GM18520 (cell line): Measurements from ENCODE around the gene GTF3C1.

ENCODE experiments used
- ATAC-seq: cut with Tn5 transposase; IDR thresholded peaks from one replicate; pipeline ENCODE4 v1.9.1; 2021; ENCODE audit not compliant: unreplicated experiment

Gene GTF3C1

DNA sequence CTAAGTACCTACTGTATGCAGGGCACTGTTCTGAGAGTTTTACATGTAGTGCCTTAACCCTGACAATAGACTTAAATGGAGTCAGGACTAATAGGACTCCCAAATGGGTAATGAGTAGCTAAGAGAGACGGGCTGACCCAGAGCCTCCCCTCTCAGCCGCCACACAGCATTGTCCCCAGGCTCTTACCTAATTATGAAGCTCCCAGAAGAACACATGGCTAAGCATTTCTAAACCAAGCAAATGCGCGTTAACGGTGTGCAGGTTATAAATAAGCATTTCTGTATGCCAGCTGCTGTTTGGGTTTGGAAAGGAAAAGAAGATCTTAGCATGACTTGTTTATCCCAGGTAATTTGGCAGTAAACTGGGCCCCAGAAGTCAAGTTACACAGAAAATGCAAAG lies 14.5 kb upstream of the GTF3C1 start:
- ATAC-seq: no peak

DNA sequence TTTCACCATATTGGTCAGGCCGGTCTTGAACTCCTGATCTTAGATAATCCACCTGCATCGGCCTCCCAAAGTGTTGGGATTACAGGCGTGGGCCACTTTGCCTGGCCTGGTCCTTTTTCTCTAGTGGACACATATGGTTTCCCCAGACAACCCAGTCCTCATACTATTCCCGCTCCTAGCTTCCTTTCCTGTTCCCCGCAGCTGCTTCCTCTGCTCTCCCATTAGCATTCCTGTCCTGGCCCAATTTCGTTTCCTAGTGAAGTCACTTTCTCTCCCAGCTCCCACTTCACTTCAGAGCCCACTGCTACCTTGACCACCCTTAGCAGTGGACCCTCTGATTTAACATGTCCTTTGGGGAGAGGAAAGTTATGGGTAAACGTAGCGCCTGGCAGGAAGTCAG lies 11.5 kb upstream of the GTF3C1 start:
- ATAC-seq: no peak

- no peak for ATAC-seq
These were observed 9.2 kb upstream of the GTF3C1 start for GRCh38 chr16:27558932-27559331.

DNA sequence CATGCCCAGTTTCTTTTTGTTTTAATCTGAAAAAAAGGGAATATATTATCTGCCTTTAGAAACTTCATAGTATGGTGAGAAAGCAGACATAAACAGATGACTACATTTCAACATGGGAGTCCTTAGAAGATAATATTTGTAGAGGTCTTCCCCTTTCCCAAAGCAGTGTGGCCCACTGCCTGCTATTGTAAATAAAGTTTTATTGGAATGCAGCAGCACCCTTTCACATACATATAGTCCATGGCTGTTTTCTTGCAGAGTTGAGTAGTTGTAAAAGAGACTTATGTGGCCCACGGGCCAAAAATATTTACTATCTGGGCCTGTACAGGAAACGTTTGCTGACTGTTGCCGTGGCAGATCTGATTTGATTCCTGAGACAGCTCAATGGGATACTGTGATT lies 8.7 kb upstream of the GTF3C1 start:
- no peak for ATAC-seq

- no peak for ATAC-seq
These were observed 6.8 kb upstream of the GTF3C1 start for GRCh38 chr16:27556471-27556870.

DNA sequence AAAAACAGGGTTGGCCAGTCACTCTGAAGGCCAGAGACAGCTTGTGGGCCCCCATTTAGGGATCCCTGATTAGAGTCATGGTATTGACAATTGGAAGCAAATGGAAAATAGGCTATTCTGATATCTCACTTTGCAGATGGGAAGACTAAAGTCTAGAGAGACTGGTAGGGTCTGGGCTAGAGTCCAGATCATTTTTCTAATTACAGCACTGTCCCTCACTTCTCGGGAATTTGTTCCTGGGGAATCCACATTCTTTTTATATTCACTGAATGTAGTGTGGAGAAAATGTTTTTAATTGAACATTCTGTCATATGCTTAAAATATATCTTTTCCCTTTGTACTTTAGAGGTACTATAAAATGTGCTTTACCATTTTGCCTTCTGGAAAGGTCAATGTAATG lies 1.3 kb upstream of the GTF3C1 start:
- ATAC-seq: no peak

GRCh38 chr16:27550582-27550920 lies 838 bp upstream of the GTF3C1 start:
- no peak for ATAC-seq

GRCh38 chr16:27549464-27549745 lies 308 bp downstream of the GTF3C1 start:
- ATAC-seq: peak; percentile 8

GRCh38 chr16:27547851-27548250 lies 1.9 kb downstream of the GTF3C1 start:
- ATAC-seq: no peak

DNA sequence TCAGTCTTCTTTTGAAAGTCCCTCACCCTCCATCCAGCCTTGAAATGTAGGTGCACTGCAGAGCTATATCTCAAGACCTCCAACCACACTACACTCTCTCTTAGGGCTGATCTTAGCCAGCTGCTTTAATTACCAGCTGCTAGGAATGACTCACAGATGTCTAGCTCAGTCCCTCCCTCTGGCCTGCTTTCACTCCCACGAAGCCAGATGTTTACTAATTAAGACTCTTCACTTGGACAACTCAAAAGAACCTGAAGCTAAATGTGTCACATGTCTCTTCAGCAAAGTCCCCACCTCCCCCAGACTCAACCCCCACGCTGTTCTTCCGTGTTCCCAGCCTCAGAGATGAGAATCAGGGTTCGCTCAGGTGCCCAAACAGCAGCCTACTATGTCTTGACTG lies 2.6 kb downstream of the GTF3C1 start:
- no peak for ATAC-seq

DNA sequence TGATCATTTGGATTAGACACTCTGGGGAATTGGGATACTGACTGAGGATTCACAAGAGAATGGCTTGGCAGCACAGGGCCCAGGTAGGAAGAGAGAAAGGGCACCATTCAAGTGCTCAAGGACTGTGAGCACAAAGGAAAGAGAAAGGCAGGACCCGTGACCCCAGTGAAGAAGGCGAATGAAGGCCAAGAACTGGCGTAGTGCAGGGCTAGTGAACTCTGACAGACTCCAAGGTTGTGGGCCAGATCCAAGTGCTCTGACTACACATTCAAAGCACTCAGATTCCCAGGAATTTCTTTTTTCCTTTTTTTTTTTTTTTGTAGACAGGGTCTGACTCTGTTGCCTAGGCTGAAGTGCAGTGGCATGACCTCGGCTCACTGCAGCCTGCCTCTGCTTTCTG lies 5.0 kb downstream of the GTF3C1 start:
- no peak for ATAC-seq

DNA sequence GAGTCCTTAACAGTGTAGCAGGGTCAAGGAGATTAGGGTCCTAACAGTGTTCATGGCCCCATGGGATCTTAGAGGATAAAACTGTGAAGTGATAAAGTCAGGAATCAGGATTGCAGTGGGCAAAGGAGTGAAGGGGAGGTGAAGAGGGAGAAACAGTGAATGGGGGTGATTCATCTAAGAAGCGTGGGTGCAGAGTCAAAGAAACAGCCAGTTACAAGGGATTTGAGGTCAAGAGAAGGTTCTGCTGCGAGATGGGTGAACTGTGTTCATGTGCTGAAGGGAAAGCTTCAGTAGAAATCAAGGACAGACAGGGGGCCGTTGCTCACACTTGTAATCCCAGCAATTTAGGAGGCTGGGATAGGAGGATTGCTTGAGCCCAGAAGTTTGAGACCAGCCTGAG lies 5.9 kb downstream of the GTF3C1 start:
- ATAC-seq: no peak

- no peak for ATAC-seq
These were observed 10.1 kb downstream of the GTF3C1 start for GRCh38 chr16:27539636-27540035.

GRCh38 chr16:27539120-27539519 lies 10.6 kb downstream of the GTF3C1 start:
- no peak for ATAC-seq

GRCh38 chr16:27538528-27538927 lies 11.2 kb downstream of the GTF3C1 start:
- ATAC-seq: no peak

- ATAC-seq: no peak
These were observed 15.5 kb downstream of the GTF3C1 start for GRCh38 chr16:27534256-27534655.

- no peak for ATAC-seq
These were observed 17.6 kb downstream of the GTF3C1 start for GRCh38 chr16:27531826-27532800.

DNA sequence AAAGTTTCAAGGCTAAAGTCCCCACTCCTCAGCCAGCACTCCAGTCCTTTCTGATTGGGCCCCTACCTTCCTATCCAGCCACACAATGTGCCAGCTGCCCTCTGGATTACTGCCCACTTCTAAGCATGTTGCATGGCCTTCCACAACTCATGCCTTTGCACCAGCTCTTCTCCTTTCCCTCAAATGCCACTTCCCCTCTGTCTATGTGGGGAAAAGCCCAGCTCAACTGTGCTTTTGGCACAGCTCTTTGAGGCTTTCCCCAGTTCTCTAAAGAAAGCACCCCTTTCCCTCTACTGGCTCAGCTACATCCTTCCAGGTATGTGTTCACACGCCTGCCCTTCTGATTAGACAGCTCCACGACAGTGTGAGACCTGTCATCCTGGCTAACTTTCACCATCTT lies 18.5 kb downstream of the GTF3C1 start:
- no peak for ATAC-seq

DNA sequence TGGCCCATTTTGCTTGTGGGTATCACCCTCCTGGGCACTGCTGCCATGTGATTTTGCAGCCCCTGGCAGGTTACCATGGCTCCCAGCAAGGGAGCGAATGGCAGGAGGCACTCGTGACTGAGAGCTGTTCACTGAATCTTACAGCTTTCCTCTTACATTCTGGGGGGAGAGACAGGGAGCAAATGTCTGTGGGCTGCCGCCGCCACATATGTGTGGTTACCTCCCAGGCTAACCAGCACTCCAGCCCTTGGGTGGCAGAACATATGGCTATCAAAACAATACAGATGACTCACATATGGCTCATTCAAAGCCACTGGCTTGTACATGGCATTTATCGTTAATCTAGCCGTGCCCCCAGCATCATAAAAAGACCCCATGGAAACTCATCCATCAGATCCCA lies 19.8 kb downstream of the GTF3C1 start:
- ATAC-seq: no peak

GRCh38 chr16:27528294-27528693 lies 21.4 kb downstream of the GTF3C1 start:
- ATAC-seq: no peak

GRCh38 chr16:27526180-27526579 lies 23.5 kb downstream of the GTF3C1 start:
- no peak for ATAC-seq

DNA sequence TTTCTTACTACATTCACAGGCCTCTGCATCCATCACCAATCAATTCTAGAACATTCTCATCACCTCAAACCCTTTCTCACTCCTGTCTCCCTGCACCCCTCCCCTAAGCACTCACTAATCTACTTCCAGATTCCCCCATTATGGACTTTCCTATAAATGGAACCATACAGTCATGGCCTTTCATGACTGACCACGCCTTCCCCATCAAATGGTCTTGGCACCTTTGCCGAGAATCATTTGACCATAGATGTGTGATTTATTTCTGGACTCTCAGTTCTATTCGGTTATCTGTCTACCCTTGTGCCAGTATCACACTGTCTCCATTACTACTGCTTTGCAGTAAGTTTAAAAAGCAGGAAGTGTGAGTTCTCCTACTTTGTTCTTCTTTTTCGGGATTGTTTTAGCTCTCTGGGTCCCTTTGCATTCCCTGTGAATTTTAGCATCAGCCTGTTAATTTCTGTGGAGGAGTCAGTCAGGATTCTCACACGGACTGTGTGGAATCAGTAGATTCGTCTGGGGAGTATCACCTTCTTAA lies 27.5 kb downstream of the GTF3C1 start:
- no peak for ATAC-seq
